ENCODE data around the gene CMSS1.

CMSS1 gene

DNA sequence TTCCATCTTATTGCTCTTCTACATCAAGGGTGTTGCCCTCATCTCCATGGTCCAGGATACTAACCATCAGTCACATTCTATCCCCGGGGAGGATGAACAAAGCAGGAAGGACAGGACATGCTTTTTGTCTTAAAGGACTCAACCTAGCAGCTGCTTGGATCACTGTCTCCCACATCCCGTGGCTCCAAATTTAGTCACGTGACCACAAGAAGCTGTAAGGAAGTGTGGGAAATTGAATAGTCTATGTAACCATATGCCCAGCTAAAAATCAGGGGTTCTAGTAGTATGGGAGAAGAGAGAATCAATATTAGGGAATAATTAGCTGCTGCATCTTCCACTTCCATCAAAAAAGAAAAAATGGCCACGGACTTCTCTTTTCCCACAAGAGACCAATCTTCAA is 18.2 kb upstream of the CMSS1 start:
- Mint-ChIP-seq H3K27ac (no peak overlapping the region), H3K4me1 (no peaks in the 10 kb centered on the region), H3K9me3 (peaks cover 13% of the 10 kb centered on the region), H3K36me3 (peaks cover 8% of the 10 kb centered on the region), H3K27me3 (no peaks in the 10 kb centered on the region), H3K4me3 (no peak overlapping the region)

DNA sequence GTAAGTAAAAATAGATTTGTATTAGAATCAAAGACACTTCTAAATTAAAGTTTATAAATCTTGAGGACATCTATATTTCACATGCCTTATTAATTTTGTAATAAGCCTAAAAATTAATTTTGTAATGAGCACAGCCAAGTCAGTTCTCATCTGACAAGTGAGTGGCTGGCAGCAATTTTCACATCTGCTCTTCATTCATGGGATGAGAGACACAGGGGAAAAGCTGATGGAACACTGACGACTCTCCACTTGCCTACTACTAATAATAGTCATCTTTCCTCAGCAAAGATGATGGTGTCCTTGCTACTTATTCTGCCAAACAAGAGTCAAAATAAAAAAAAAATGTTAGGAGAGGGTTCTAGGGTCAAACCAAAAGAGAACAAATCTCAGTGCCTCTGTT is 14.4 kb upstream of the CMSS1 start:
- no peaks in the 10 kb centered on the region for H3K4me1 Mint-ChIP-seq
- no peak overlapping the region for H3K27ac Mint-ChIP-seq
- peaks cover 19% of the 10 kb centered on the region for H3K9me3 Mint-ChIP-seq
- H3K4me3 Mint-ChIP-seq: no peak overlapping the region
- no peaks in the 10 kb centered on the region for H3K27me3 Mint-ChIP-seq
- H3K36me3 Mint-ChIP-seq: peaks cover 16% of the 10 kb centered on the region

DNA sequence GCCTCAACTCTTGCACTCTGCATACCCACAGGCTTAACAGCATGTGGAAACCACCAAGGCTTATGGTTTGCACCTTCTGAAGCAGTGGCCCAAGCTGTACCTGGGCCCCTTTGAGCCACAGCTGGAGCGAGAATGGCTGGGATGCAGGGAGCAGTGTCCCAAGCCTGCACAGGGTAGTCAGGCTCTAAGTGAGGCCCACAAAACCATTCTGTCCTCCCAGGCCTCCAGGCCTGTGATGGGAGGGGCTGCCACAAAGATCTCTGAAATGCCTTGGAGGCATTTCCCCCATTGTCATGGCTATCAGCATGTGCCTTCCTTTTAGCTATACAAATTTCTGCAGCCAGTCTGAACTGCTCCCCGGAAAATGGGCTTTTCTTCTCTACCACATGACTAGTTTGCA is 12.5 kb upstream of the CMSS1 start:
- peaks cover 19% of the 10 kb centered on the region for H3K9me3 Mint-ChIP-seq
- H3K36me3 Mint-ChIP-seq: peaks cover 16% of the 10 kb centered on the region
- no peak overlapping the region for H3K27ac Mint-ChIP-seq
- H3K4me1 Mint-ChIP-seq: no peaks in the 10 kb centered on the region
- H3K4me3 Mint-ChIP-seq: no peak overlapping the region
- H3K27me3 Mint-ChIP-seq: no peaks in the 10 kb centered on the region

DNA sequence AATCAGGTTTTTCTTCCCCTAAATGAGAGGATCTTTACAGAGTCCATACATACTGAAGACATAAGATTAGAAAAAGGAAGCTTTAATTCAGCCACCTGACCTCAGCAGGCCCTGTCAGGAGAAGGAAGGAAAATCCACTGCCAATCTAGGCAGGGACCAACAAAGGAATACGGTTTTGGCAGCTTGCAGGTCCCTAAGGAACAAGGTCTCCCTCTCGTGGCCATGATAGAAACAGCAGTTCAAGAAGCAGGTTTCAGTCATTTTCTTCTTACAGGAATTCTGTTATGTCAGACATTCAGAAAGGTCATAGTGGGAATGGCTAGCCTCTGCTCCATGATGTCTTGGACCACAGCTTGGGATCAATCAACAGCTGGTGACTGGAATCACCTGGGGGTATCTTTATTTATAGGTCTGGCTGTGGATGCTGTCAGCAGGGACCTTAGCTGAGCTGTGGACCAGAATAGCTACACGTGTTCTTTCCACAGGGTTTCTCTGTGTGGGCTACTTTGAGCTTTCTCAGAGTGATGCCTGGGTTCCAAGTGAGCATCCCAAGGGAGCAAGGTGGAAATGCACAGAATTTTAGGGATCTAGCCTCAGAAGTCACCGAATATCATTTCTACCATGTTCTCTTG is 9.4 kb upstream of the CMSS1 start:
- Mint-ChIP-seq H3K36me3 (peaks cover 14% of the 10 kb centered on the region), H3K27ac (no peak overlapping the region), H3K4me1 (no peaks in the 10 kb centered on the region), H3K27me3 (no peaks in the 10 kb centered on the region), H3K4me3 (no peak overlapping the region), H3K9me3 (peaks cover 6% of the 10 kb centered on the region)

DNA sequence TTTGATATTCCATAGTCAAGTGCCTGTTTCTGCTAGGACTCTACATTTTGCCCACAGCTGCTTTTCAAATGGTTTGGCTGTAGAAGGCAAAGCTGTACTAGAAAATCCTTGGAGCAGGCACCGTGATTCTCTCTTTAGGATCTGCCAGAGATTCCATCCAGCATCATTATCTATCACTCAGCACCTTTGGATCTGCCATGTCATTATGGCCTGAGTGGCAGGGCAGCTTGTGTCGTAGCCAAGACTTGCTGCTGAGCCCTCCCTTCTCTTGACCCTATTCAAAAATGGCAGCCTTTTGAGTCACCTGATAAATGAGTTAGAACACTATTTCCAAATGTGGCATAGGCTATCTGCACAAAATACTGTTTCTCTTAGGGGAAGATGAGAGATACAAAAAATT is 8.1 kb upstream of the CMSS1 start:
- H3K27ac Mint-ChIP-seq: no peak overlapping the region
- no peaks in the 10 kb centered on the region for H3K27me3 Mint-ChIP-seq
- H3K4me1 Mint-ChIP-seq: no peaks in the 10 kb centered on the region
- H3K4me3 Mint-ChIP-seq: no peak overlapping the region
- H3K36me3 Mint-ChIP-seq: peaks cover 7% of the 10 kb centered on the region
- H3K9me3 Mint-ChIP-seq: peaks cover 6% of the 10 kb centered on the region

DNA sequence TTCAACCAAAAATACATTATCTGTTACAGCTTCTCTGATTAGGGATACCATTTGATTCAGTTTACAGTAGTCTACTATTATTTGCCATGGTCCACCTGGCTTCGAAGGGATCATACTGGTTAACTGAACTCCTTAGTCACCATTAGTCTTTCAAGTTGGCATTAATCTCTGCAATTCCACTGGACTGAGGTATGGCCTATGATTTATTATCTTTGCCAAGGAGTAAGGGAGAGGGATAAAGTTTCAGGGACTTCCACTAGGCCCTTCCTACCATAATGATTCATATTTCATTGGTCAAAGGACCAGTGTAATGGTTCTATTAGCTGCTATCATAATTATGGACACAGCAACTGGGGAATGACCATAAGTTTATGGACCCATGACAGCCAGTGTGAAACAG is 7.3 kb upstream of the CMSS1 start:
- H3K36me3 Mint-ChIP-seq: peaks cover 6% of the 10 kb centered on the region
- H3K9me3 Mint-ChIP-seq: peaks cover 4% of the 10 kb centered on the region
- no peaks in the 10 kb centered on the region for H3K27me3 Mint-ChIP-seq
- H3K4me3 Mint-ChIP-seq: no peak overlapping the region
- H3K27ac Mint-ChIP-seq: no peak overlapping the region
- H3K4me1 Mint-ChIP-seq: peaks cover under 1% of the 10 kb centered on the region

DNA sequence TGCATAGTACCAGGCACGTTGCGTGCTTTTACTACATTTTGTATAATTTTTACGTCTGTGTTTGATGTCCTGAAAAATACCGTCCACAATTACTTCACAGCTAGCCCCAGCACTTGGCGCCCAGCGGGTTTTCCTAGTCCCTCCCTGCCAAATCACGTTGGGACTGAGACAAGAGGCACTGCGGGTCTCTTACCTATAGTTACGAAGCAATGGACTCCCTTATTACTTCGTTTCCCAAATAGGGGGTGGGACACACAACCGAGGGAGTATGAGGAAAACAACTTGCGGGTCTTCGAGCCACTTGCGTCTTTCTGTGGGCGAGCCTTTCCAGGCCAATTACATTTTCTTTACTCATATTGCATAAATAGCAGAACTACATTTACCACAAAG is 620 bp upstream of the CMSS1 start:
- Mint-ChIP-seq H3K36me3 (peaks cover 1% of the 10 kb centered on the region), H3K4me3 (peak overlapping the region; percentile 100), H3K27me3 (no peaks in the 10 kb centered on the region), H3K27ac (peak overlapping the region; percentile 100), H3K4me1 (peaks cover 48% of the 10 kb centered on the region), H3K9me3 (no peaks in the 10 kb centered on the region)

DNA sequence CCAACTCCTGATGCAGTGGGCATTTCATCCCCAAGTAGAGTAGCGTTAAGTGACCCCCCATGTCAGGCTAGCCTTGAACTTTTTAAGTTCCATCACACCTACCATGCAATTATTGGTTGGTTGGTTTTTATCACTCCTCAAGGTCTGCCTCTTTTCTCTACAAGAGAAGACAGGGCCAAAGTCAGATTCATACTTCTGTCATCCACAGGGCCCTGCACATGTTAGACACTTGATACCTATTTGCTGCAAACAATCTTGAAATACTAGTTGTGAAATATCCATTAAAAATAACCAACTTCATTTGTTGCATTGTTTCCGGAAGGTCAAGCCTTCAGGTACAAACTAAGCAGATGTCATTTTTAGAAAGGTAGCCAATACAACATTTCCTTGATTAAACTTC is 1.2 kb downstream of the CMSS1 start:
- Mint-ChIP-seq H3K4me3 (peak overlapping the region; percentile 100), H3K9me3 (no peaks in the 10 kb centered on the region), H3K4me1 (peaks cover 58% of the 10 kb centered on the region), H3K27me3 (no peaks in the 10 kb centered on the region), H3K27ac (no peak overlapping the region), H3K36me3 (peaks cover 3% of the 10 kb centered on the region)

DNA sequence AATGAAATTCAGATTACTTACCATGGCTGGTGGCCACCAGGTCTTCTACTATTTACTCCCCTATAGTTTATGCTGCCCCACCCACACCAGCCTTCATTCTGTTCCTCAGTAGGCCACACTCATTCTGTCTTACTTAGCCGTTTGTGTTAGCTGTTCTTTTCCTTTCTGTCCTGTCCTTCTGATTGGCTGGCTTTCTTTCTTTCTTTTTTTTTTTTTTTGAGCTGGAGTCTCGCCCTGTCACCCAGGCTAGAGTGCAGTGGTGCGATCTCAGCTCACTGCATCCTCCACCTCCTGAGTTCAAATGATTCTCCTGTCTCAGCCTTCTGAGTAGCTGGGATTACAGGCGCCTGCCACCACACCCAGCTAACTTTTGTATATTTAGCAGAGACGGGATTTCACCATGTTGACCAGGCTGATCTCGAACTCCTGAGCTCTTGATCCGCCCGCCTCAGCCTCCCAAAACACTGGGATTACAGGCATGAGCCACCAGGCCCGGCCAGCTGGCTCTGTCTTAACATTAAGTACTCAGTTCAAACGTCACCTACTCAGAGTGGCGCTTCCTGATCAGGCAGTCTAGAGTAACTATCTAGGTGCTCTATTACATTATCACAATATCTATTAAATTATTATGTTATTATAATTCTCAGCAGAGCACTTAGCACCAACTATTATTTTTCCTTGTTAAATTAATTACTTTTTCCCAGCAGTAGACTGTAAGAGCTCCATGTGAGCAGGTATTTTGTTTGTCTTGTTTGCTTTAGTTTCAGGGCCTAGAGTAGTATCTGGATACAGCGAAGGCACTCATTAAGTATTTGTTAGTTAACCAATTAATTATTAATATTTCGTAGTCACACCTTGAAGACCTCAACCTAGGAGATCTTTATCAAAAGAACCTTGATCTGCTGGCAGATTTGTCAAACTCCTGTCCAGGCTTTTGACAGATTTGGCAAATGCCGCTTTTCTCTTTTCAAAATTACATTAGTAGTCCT is 6.4 kb downstream of the CMSS1 start:
- Mint-ChIP-seq H3K4me3 (no peak overlapping the region), H3K27me3 (no peaks in the 10 kb centered on the region), H3K27ac (no peak overlapping the region), H3K36me3 (peaks cover 3% of the 10 kb centered on the region), H3K4me1 (peaks cover 38% of the 10 kb centered on the region), H3K9me3 (no peaks in the 10 kb centered on the region)

DNA sequence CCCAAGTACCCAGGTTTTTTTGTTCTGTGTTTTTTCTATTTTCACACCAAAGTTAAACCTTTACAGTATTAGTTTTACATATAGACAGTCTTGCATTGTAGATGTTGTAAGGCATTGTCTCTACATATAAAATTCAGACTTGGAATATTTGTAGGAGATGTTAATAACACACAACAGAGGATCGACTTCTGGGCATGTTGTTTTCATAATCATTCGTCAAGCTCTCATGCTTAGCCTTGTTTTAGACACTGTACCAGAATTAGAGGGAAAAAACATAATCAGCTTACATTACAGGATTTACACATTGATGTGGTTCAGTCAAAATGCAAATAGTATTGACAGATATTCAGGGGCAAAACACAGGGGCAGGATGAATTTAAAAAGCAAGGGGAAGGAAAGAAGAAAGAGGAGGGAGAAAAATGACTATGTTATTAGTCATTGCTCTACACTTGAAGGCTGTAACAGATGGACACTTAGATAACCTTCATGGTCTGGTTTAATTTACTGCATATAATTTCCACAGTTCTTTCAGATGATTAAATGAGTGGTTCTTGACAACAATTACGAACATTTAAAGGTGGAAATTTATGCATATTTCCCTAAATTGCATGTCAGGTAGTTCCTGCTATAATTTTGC is 7.5 kb downstream of the CMSS1 start:
- Mint-ChIP-seq H3K9me3 (no peaks in the 10 kb centered on the region), H3K27me3 (no peaks in the 10 kb centered on the region), H3K4me1 (peaks cover 34% of the 10 kb centered on the region), H3K36me3 (peaks cover 3% of the 10 kb centered on the region), H3K27ac (peak overlapping the region; percentile 89), H3K4me3 (no peak overlapping the region)

DNA sequence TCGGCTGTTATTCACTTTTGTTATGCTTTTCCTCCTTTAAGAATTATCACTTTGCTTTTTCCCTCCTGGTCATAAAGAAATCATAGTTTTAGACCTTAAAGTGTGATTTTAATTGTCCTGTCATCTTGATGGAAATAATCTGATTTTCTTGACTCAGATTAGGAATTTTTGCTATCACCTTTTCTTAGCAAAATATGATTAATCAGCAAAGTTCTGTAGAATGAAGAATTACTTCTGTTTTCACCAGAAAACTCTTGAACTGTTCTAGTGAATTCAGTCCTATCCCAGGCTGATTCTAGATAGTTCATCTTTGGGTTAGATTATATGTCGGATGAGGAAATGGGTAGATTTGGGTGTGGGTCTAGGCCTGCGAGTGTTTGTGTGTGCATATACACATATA is 12.2 kb downstream of the CMSS1 start:
- no peaks in the 10 kb centered on the region for H3K9me3 Mint-ChIP-seq
- H3K4me1 Mint-ChIP-seq: peaks cover 17% of the 10 kb centered on the region
- no peaks in the 10 kb centered on the region for H3K36me3 Mint-ChIP-seq
- H3K4me3 Mint-ChIP-seq: no peak overlapping the region
- no peak overlapping the region for H3K27ac Mint-ChIP-seq
- no peaks in the 10 kb centered on the region for H3K27me3 Mint-ChIP-seq

DNA sequence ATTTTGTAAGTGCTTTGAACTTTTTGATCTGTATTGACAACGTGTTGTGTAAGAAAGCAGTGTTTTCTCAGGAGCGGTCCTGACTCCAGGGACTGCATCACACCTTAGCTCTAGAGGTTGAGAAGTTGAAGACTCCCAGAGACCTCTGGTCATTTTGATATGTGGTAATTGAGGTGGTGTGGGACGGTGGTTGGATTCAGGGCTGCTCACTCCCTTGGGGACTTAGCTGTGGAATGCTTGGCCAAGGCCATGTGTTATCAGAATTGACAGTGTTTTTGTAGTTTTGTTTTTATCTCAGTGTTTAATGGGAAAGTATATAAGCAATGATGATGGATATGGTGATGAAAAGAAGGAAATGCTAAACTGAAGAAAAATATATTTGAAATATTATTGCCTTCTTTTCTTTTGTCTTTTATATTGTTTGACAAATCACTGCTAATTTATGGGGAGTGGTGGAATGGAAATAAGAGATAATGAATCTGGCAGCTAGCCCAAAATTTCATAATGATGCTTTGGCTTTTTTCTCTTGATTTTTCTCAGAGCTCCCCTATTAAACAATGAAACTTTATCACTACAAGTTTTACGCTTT is 16.0 kb downstream of the CMSS1 start:
- Mint-ChIP-seq H3K4me1 (peaks cover 10% of the 10 kb centered on the region), H3K36me3 (no peaks in the 10 kb centered on the region), H3K27ac (no peak overlapping the region), H3K9me3 (no peaks in the 10 kb centered on the region), H3K27me3 (no peaks in the 10 kb centered on the region), H3K4me3 (no peak overlapping the region)

DNA sequence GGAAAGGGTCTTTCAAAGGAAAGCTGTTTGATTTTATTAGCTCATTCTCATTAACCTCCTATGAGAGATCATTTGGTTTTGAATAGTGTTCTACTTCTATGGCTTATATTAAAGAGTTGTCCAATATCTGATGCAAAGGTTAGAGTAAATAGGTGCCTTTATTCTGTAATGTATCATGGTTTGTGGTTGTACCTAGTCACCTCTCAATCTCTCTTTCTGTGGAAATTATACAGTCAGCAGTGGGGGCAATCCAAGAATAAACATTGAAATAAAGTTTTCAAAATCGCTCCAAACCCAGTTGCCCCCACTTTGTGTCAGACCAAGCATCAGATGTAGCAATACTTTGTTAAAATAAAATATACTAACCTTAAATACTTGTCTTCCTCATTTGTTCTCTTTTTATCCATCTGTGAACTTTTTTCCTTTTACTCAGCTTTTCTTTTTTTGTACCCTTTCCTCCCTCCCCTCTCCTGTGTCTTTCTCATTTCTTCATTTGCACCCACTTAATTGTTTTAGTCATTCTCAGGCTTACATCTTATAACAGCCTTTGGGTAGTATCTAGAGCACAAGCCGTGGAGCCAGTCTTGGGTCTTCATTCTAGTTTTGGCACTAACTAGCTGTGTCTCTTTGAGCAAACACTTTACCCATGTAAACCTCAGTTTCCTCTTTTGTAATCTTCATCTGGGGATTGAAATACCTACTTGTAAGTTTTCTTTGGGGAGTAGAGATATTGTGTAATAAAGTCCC is 16.7 kb downstream of the CMSS1 start:
- Mint-ChIP-seq H3K27me3 (no peaks in the 10 kb centered on the region), H3K4me3 (no peak overlapping the region), H3K9me3 (no peaks in the 10 kb centered on the region), H3K4me1 (peaks cover 10% of the 10 kb centered on the region), H3K36me3 (no peaks in the 10 kb centered on the region), H3K27ac (no peak overlapping the region)

DNA sequence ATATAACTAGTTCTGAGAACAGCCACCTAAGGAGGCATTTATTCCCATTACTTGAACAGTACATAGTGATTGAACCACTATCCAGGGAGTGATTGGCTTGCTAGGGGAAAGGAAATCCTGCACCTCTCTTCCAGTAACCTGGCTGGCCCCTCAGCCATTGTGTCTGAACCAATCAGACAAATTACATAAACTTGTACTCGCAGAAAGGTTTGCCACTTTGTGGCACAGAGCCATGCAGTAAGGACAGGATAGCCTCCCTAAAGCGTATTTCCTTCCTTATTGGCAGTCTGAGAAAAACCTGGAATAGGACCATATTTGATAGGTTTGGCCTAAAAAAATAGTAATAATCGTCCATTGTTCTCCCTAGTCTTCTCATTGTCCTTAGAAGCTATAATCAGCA is 19.0 kb downstream of the CMSS1 start:
- H3K9me3 Mint-ChIP-seq: no peaks in the 10 kb centered on the region
- no peaks in the 10 kb centered on the region for H3K27me3 Mint-ChIP-seq
- H3K36me3 Mint-ChIP-seq: no peaks in the 10 kb centered on the region
- H3K4me1 Mint-ChIP-seq: peaks cover 10% of the 10 kb centered on the region
- no peak overlapping the region for H3K27ac Mint-ChIP-seq
- H3K4me3 Mint-ChIP-seq: no peak overlapping the region

DNA sequence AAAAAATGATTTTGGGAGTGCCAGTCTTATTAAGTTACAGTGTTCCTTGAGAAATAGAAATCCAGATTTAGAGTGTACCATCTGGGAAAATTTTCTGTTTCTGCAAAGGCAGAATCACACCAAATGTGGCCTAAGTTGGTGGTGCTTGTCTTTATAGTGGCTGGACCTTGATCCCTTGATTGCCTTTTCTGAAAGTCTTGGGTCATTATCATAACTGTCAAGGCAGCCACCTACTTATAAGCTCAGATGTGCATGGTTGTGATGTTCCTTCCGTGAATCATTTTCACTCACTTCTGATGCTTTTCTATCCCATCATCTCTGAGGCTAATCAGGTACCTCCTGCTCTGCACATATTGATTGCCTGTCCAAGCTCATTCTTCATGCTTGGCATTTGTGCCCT is 20.1 kb downstream of the CMSS1 start:
- Mint-ChIP-seq H3K36me3 (no peaks in the 10 kb centered on the region), H3K27ac (no peak overlapping the region), H3K4me3 (no peak overlapping the region), H3K27me3 (no peaks in the 10 kb centered on the region), H3K9me3 (no peaks in the 10 kb centered on the region), H3K4me1 (peaks cover 10% of the 10 kb centered on the region)

Data from activated naive CD4-positive, alpha-beta T cell treated with anti-CD3 and anti-CD28 coated beads, Interleukin-2, amount 50 U/mL, for 24 hours (primary cell).